SK-N-MC (cell line): ENCODE measurements around the gene MAP3K5.

Source experiments
- EZH2 ChIP-seq: fragments of 200-600 bp; sonication (generic); IDR thresholded peaks from one replicate; pipeline ENCODE4 v1.6.1; 2017; ENCODE audit warnings: antibody characterized with exemption
- FOXP2 ChIP-seq: optimal IDR thresholded peaks from 2 replicates; pipeline ENCODE3; 2011; ENCODE audit warnings: mild to moderate bottlenecking, moderate library complexity; ENCODE audit not compliant: insufficient read depth; ENCODE audit errors: extremely low read length, control extremely low read depth
- POLR2AphosphoS5 ChIP-seq: IDR thresholded peaks from 2 replicates; pipeline ENCODE4 v1.6.1; 2012; ENCODE audit warnings: mild to moderate bottlenecking, low read depth, low read length, borderline replicate concordance

DNA sequence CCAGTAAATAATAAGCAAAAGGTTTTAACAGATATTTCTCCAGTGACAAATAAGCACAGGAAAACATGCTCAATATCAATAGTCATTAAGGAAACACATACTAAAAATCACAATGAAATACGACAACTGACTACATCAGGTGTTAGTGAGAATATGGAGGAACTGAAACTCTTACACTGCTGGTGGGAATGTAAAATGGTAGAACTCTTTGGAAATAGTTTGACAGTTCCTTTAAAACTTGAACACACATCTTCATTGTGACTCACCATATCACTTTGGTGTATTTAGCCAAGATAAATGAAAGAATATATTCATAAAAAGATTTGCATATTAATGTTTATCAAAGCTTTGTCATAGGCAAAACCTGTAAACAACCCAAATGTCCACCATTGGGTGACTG, 11.3 kb upstream of the MAP3K5 start:
- no peak for TF ChIP-seq POLR2AphosphoS5
- no peak for TF ChIP-seq EZH2
- no peak for TF ChIP-seq FOXP2
